Activated naive CD8-positive, alpha-beta T cell (primary cell): ENCODE data around the gene EEFSEC.
A peak's percentile ranks its signal among the peaks of the same experiment; 100 is the strongest.

Experiments
- H3K27ac Mint-ChIP-seq: one replicate; pipeline ENCODE4 v1.8.0; 2021; ENCODE audit warnings: mixed read lengths
- H3K27me3 Mint-ChIP-seq: one replicate; pipeline ENCODE4 v1.8.0; 2021; ENCODE audit warnings: mixed read lengths
- H3K36me3 Mint-ChIP-seq: one replicate; pipeline ENCODE4 v1.8.0; 2021; ENCODE audit warnings: mixed read lengths
- H3K4me1 Mint-ChIP-seq: one replicate; pipeline ENCODE4 v1.8.0; 2021; ENCODE audit warnings: low read depth, mixed read lengths
- H3K4me3 Mint-ChIP-seq: one replicate; pipeline ENCODE4 v1.8.0; 2021; ENCODE audit warnings: mild to moderate bottlenecking, mixed read lengths
- H3K9me3 Mint-ChIP-seq: one replicate; pipeline ENCODE4 v1.8.0; 2021; ENCODE audit warnings: low read depth, mixed read lengths

The EEFSEC gene

GRCh38 chr3:128271536-128272332 is 118.5 kb downstream of the EEFSEC start:
- peaks cover 15% of the 10 kb centered on the region for H3K4me1 Mint-ChIP-seq
- peaks cover 9% of the 10 kb centered on the region for H3K36me3 Mint-ChIP-seq
- peak overlapping the region; percentile 16 for H3K27ac Mint-ChIP-seq
- no peaks in the 10 kb centered on the region for H3K27me3 Mint-ChIP-seq
- no peaks in the 10 kb centered on the region for H3K9me3 Mint-ChIP-seq
- no peak overlapping the region for H3K4me3 Mint-ChIP-seq

DNA sequence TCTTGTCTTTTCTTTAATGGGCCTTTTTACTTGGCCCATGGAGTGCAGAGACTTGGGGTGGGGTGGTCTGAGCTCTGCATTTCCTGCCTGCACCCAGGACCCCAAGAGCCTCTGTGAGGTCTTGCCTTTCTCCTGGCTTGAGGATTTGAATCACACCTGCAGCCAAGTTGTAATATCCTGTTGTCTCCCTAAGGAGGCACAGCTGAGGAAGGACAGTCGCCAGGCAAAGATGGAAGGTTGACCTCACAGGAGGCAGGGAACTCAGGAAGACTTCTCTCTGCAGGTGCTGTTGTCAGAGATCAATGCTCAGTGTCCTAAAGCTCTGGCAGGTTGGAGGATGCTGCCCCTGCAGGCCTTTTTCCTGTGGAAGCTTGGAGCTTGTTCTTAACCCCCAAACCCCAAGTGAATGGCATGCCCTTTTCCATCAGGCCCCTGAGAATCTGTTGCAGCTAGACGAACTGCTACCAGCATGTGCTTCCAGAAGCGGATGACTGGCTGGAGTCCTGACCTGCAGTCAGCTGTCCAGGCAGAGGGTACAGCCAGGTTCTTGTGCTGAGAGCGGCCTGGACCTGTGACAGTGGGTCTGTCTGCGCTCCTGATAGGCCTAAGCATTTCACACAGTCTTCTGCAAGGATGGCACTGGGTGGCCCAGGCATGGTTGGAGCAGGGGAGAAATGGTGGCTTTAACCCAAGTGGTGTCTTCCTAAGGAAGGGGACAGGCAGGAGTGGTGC is 120.0 kb downstream of the EEFSEC start:
- Mint-ChIP-seq H3K4me3 (no peak overlapping the region), H3K4me1 (peaks cover 15% of the 10 kb centered on the region)

DNA sequence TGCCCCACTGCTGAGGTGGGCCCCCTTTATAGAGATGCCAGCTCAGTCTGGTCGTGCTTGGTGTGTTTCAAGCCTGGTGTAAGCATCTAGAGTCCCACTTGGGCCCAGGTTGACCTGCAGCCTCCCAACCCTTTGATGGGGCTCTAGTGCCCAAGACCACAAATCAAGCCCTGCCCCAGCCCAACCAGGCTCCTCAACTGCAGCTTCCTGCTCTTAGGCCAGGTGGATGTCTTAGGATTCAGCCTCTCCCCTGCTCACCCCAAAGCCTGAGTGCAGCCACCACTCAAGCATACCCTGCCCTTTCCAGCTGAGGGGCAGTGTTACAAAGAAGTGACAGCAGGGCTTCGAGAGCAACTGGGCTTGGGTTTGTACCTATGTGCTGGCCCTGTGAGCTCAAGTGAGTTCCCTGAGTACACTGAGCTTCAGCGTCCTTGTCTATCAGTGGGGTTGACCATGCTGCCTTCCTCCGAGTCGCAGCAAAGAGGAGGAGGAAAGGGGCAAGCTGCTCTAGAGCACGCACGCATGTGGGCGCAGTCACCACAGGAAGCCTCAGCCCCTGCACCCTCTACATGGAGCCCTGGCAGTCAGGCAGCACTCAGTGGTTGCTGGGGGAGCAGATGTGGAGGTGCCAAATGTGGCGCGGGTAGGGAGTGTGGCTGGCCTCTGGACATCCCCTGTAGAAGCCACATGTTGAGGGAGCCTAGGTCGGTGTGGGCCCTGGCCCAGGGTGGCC is 120.7 kb downstream of the EEFSEC start:
- Mint-ChIP-seq H3K4me3 (no peak overlapping the region), H3K36me3 (no peaks in the 10 kb centered on the region), H3K9me3 (no peaks in the 10 kb centered on the region), H3K4me1 (peaks cover 17% of the 10 kb centered on the region), H3K27me3 (no peaks in the 10 kb centered on the region), H3K27ac (no peak overlapping the region)

More for the DNA sequence above, 120.0 kb downstream of the EEFSEC start:
- no peaks in the 10 kb centered on the region for H3K9me3 Mint-ChIP-seq
- no peaks in the 10 kb centered on the region for H3K27me3 Mint-ChIP-seq
- H3K36me3 Mint-ChIP-seq = peaks cover 4% of the 10 kb centered on the region
- no peak overlapping the region for H3K27ac Mint-ChIP-seq

DNA sequence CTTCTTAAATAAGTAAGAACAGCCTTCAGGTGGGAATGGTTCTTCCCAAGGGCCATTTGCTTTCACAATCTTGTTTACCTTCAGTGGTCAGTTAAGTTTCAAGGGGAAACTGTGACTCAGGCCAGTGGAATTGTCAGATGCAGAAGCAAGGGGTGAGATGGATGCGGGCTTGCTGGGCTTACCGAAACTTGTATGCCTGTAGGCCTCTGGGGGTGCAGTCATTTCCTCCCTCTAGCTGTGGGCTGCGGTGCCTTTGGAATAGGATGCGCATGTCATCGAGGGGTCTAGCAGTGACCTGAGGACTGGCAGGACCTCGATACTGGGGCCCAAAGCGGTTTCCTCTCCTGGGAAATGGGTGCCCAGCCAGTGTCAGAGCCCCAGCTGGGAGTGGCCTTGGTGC is 121.6 kb downstream of the EEFSEC start:
- Mint-ChIP-seq H3K4me3 (no peak overlapping the region), H3K4me1 (peaks cover 16% of the 10 kb centered on the region), H3K9me3 (no peaks in the 10 kb centered on the region), H3K27ac (no peak overlapping the region), H3K36me3 (no peaks in the 10 kb centered on the region), H3K27me3 (no peaks in the 10 kb centered on the region)

- Mint-ChIP-seq H3K9me3 (no peaks in the 10 kb centered on the region), H3K36me3 (no peaks in the 10 kb centered on the region), H3K27me3 (no peaks in the 10 kb centered on the region)
Measured at GRCh38 chr3:128275316-128276145, 122.2 kb downstream of the EEFSEC start.

DNA sequence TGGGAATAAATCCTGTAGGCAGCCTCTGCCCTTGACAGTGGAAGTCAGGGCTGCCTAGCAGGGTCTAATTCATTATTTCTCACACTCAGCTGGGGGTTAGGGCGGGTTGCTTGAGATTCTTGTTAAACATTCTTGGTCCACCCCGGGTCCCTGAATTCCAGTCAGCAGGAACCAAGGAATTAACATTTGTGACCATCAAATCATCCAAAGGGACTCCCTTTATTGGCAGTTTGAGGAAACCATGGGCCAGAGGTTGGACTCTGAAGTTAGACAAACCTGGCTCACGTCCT is 122.8 kb downstream of the EEFSEC start:
- peaks cover 14% of the 10 kb centered on the region for H3K4me1 Mint-ChIP-seq

More at GRCh38 chr3:128275316-128276145, 122.2 kb downstream of the EEFSEC start:
- Mint-ChIP-seq H3K4me3 (no peak overlapping the region), H3K4me1 (peaks cover 14% of the 10 kb centered on the region), H3K27ac (no peak overlapping the region)

GRCh38 chr3:128276577-128277183 is 123.4 kb downstream of the EEFSEC start:
- H3K27me3 Mint-ChIP-seq = no peaks in the 10 kb centered on the region
- H3K9me3 Mint-ChIP-seq = no peaks in the 10 kb centered on the region
- peaks cover 14% of the 10 kb centered on the region for H3K4me1 Mint-ChIP-seq
- no peak overlapping the region for H3K4me3 Mint-ChIP-seq
- no peak overlapping the region for H3K27ac Mint-ChIP-seq
- no peaks in the 10 kb centered on the region for H3K36me3 Mint-ChIP-seq

More for the DNA sequence above, 122.8 kb downstream of the EEFSEC start:
- no peaks in the 10 kb centered on the region for H3K36me3 Mint-ChIP-seq
- H3K4me3 Mint-ChIP-seq = no peak overlapping the region
- H3K27me3 Mint-ChIP-seq = no peaks in the 10 kb centered on the region
- no peak overlapping the region for H3K27ac Mint-ChIP-seq
- H3K9me3 Mint-ChIP-seq = no peaks in the 10 kb centered on the region

DNA sequence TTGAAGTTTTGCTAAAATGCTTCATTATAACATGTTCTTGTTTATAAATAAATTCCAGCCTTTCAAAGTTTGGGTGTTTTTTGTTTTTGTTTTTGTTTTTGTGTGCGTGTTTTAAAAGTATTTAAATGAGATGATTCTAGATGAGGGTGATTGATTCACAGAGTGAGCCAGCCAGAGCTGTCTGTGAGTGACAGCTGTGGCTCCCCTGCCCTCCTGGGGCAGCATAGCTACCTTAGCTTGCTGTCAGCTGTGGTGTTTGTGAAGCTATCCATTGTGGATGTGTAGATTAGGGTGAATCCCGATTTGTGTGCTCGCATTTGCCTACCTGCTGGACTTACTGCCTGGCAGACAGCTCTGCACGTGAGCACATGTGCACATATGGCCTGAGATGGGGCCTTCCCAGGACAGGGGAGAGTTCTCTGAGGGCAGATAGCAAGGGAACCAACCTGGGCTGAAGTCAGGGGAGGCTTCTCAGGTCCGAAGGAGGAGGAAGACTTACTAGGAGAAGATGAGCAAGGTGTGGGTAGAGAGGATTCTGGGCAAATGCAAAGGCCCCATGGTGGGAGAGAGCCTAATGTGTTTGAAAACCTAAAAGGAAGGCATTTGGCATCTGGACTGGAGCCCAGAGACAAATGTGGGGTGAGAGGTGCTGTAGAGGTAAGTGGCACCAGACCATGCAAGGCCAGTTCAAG is 124.2 kb downstream of the EEFSEC start:
- H3K4me1 Mint-ChIP-seq = peaks cover 12% of the 10 kb centered on the region
- no peak overlapping the region for H3K4me3 Mint-ChIP-seq
- H3K27me3 Mint-ChIP-seq = no peaks in the 10 kb centered on the region
- no peaks in the 10 kb centered on the region for H3K36me3 Mint-ChIP-seq
- H3K27ac Mint-ChIP-seq = no peak overlapping the region
- H3K9me3 Mint-ChIP-seq = no peaks in the 10 kb centered on the region

DNA sequence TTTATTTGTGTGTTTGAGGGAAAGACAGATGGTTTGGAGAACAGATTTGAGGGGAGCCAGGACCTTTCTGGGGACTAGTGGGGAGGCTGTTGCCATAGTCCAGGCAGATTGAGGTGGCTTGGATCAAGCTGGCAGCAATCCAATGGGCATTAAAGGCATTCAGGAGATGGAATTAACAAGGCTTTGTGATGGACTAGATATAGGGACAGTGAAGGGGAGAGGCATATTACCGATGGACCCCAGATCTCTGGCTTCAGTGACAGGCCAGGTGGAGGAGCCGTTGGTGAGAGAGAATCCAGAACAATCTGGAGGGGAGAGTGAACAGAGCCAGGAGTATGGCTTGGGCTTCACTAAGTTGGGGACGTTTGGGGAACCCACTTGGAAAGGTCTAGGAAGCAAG is 124.8 kb downstream of the EEFSEC start:
- Mint-ChIP-seq H3K27ac (no peak overlapping the region), H3K9me3 (no peaks in the 10 kb centered on the region), H3K4me3 (no peak overlapping the region), H3K4me1 (peaks cover 9% of the 10 kb centered on the region), H3K27me3 (no peaks in the 10 kb centered on the region), H3K36me3 (no peaks in the 10 kb centered on the region)

DNA sequence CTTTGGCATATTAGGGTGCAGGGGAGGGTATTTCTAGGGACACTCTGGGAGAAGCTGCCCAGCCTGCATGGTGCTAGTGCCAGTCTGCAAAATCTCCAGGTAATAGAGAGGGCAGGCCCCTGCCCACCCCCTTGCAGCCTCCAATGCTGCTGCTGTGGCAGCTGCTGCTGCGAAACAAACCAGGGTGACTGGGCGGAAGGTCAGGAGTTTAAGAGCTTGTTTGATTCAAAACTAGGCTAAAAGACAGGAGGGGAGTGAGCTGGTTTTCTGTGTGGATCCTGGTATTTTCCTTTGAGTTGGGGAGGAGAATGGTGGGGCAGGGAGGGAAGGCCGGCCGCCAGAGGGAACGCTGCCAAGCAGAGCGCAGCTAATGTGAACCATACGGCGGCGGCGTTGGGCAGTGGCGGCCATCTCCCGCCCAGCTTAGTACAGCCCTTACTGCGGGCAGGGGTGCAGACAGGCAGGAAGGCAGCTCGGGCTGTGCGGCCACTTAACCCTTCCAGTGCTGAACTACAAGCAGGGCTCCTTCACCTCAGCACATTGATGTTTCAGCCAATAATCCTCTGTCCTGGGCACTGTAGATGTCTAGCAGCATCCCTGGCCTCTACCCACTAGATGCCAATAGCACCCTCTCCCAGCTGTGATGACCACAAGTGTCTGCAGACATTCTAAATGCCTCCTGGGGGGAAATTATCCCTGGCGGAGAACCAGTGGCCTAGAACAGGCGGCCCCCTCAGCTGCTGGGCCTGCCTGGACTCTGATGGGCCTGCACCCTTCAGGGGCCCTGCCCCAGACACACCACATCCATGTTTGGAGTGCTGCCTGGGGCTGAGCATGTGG is 125.7 kb downstream of the EEFSEC start:
- H3K9me3 Mint-ChIP-seq = no peaks in the 10 kb centered on the region
- no peaks in the 10 kb centered on the region for H3K36me3 Mint-ChIP-seq
- peaks cover 7% of the 10 kb centered on the region for H3K4me1 Mint-ChIP-seq
- no peaks in the 10 kb centered on the region for H3K27me3 Mint-ChIP-seq
- no peak overlapping the region for H3K27ac Mint-ChIP-seq
- H3K4me3 Mint-ChIP-seq = no peak overlapping the region

DNA sequence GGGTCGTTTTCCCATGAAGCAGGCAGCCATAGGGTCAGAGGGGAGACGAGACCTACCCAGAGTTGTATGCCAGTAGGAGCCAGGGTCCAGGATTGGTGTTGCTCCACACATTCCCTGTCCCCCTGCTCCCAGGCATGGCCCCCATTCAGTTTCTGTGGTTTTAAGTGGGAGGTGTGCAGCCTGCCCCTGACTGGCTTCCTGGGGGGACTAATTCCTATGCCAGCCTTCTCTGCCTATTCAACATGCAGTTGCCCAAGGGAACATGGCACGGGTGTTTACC is 126.3 kb downstream of the EEFSEC start:
- H3K27me3 Mint-ChIP-seq = no peaks in the 10 kb centered on the region
- no peaks in the 10 kb centered on the region for H3K36me3 Mint-ChIP-seq
- H3K27ac Mint-ChIP-seq = no peak overlapping the region
- H3K4me3 Mint-ChIP-seq = no peak overlapping the region
- H3K4me1 Mint-ChIP-seq = peaks cover 7% of the 10 kb centered on the region
- H3K9me3 Mint-ChIP-seq = no peaks in the 10 kb centered on the region

DNA sequence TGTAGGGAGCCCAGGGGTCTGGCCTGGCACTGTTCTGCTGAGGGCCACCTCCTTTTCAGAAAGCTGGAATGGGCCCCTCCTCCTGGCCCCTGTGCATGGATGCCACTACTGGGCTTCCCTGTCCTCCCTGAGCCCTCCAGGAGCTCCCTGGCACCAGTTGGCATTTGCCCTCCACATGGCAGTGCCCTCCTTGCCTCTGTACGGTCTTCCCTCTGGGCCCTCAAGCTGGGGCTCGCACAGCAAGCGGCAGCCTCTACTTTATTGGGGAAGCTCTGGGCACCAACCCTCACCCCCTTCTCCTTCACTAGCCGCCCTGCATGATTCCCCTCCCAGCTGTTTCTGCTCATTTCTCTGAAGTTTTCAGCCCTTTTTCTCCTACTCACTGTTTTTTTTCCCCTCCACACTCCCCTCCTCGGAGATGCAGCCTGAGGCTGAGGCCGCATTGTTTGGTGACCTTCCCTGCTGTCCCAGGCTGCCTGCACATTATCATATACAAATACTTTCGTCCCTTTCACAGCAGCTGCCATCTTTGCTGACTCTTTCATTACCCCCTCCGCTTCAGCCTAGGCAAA is 127.3 kb downstream of the EEFSEC start:
- Mint-ChIP-seq H3K4me3 (no peak overlapping the region), H3K27ac (no peak overlapping the region), H3K27me3 (no peaks in the 10 kb centered on the region), H3K4me1 (peaks cover 7% of the 10 kb centered on the region), H3K9me3 (no peaks in the 10 kb centered on the region), H3K36me3 (no peaks in the 10 kb centered on the region)

DNA sequence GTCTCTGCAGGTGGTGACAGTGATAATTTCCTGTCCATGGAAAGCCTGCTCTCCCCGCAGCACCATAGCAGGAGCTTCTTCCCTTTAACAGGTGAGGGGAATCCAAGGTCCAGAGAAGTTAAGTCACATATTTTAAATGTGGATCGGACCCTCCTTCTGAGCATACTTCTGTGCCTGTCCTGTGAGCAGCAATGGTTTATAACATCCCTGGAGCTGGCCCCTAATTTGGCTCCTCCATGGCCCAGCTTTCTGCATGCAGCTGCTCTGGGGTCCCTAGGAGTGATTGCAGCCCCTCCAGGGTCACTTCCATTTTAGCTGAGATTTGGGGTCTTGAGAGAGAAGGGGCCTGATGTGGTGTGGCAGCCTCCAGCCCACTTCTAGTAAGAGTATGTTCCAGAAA is 127.8 kb downstream of the EEFSEC start:
- Mint-ChIP-seq H3K27me3 (no peaks in the 10 kb centered on the region), H3K36me3 (no peaks in the 10 kb centered on the region), H3K4me1 (peaks cover 7% of the 10 kb centered on the region), H3K4me3 (no peak overlapping the region), H3K9me3 (no peaks in the 10 kb centered on the region), H3K27ac (no peak overlapping the region)
